ENCODE results near the gene LETM1. TPM values are rescaled to one million over a fixed set of nuclear protein-coding genes. Genes with fewer than 3 reads are reported as not detected.

The LETM1 gene
- total and polyA plus RNA-seq, 2 donors (not counting 1 experiment from before 2014, with no cell fraction given), result 28.5 to 45.1 TPM

DNA sequence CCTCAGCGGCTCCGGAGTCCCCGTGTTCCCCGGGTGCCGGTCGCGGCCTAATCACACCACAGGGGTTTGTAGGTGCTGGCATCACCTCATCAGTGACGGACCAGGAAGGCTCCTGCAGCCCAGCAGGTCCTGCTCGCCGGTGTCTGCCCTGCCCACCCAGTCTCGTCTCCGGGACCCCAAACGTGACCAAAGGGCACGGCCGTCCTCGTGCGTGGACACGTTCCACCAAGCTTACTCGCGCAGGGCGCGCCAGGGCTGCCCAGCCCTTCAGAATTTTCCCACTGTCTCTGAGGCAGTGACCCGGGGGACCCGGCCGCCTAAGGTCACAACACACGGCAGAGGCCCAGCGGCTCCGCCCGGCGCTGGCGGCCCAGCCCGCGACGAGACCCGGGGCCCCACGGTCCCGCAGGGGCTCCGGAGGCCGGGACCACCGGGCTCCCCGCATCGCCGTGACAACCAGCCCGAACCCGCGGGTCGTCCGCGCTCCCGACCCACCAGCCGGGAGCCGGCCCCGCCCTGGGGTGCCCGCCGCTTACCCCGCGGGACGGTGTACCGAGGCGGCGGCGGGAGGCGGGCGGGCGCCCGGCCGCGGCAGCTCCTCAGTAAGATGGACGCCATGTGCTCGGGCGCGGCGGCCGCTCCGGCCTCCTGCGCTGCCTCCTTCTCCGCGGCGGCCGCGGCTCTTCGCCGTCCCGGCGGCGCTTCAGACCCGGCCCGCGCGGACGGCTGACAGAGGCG is 454 bp downstream of the LETM1 start:
- Histone ChIP-seq H3K36me3 (replicated peaks in 1 of 2; ENCODE audit: control extremely low read depth in 1 of 2, control insufficient read depth in 1 of 2, extremely low read depth in 1 of 2, insufficient read depth in 2 of 2, low read length in 1 of 2) (peaks cover 0 to 9% of the 10 kb centered on the region in 2 experiments), H3K27ac (ENCODE audit: low read length in 2 of 2) (peak overlapping the region in 1 of 2 donors; percentile 61), H3K4me1 (ENCODE audit: control insufficient read depth in 2 of 2, insufficient read depth in 2 of 2, low read length in 2 of 2) (peaks cover 15 to 19% of the 10 kb centered on the region in 2 donors), H3K27me3 (replicated peaks in 1 of 4; ENCODE audit: control extremely low read depth in 1 of 4, control insufficient read depth in 3 of 4, insufficient read depth in 4 of 4, low read length in 3 of 4) (no peaks in the 10 kb centered on the region), H3K4me3 (ENCODE audit: control extremely low read depth in 1 of 5, extremely low read depth in 1 of 5, insufficient read depth in 1 of 5, low read depth in 2 of 5, low read length in 4 of 5) (peak overlapping the region; percentile 38 to 93 (median 89)), H3K79me2 (ENCODE audit: control insufficient read depth, insufficient read depth, low read length) (peaks cover 49% of the 10 kb centered on the region), H4K20me1 (ENCODE audit: control insufficient read depth, insufficient read depth, low read length, poor library complexity, severe bottlenecking) (peaks cover 12% of the 10 kb centered on the region), H2AFZ (ENCODE audit: insufficient read depth, low read depth, low read length, poor library complexity, severe bottlenecking) (peak overlapping the region; percentile 98), H3K9me3 (ENCODE audit: control extremely low read depth in 1 of 3, control insufficient read depth in 2 of 3, insufficient read depth in 1 of 3, low read length in 2 of 3) (no peaks in the 10 kb centered on the region), H3K9ac (ENCODE audit: low read length) (peak overlapping the region; percentile 84), H3K4me2 (replicated peaks; ENCODE audit: low read depth, low read length, poor library complexity, severe bottlenecking) (peak overlapping the region; percentile 95)
- Mint-ChIP-seq H3K27me3 (no peaks in the 10 kb centered on the region), H3K9me3 (ENCODE audit: insufficient read depth) (no peaks in the 10 kb centered on the region), H3K4me3 (peak overlapping the region; percentile 76), H3K4me1 (peaks cover 26% of the 10 kb centered on the region), H3K27ac (peak overlapping the region; percentile 32)
- DNase-seq (no peak), ATAC-seq (ENCODE audit: low read depth) (no peak)
- WGBS (ENCODE audit: insufficient coverage), result under 1% methylated on average over 92 of the region's 92 CpGs
- TF ChIP-seq CTCF (IDR thresholded peaks at IDR 0.05) (no peak), EZH2 (IDR thresholded peaks at IDR 0.05; ENCODE audit: borderline replicate concordance, insufficient read depth, low read depth, low read length, poor library complexity, severe bottlenecking) (no peak)
- CTCF ChIA-PET, result interaction anchor here (0.6 to 1.0 kb wide), 3 partner anchors 15 to 154 kb away, joined by 3 read pairs; partner anchors contain the start of gene NSD2
- intact Hi-C loops (cut with micrococcal nuclease), result loop anchor here (1.0 to 5.0 kb wide), 7 partner anchors 15 to 1107 kb away; partner anchors contain the start of genes CFAP99, GRK4, NOP14 and SLBP
- POLR2A ChIA-PET, result interaction anchor here (1.8 kb wide), 1 partner anchor 15 kb away, joined by 11 read pairs; the partner anchor contains the start of gene NSD2

GRCh38 chr4:1854752-1855151 is 1.2 kb downstream of the LETM1 start:
- no peaks in the 10 kb centered on the region for H3K9me3 Mint-ChIP-seq (ENCODE audit: insufficient read depth)
- Histone ChIP-seq H3K79me2 (ENCODE audit: control insufficient read depth, insufficient read depth, low read length) (peaks cover 57% of the 10 kb centered on the region), H3K27ac (ENCODE audit: low read length in 2 of 2) (no peak overlapping the region), H3K27me3 (replicated peaks in 1 of 4; ENCODE audit: control extremely low read depth in 1 of 4, control insufficient read depth in 3 of 4, insufficient read depth in 4 of 4, low read length in 3 of 4) (no peaks in the 10 kb centered on the region), H4K20me1 (ENCODE audit: control insufficient read depth, insufficient read depth, low read length, poor library complexity, severe bottlenecking) (peaks cover 12% of the 10 kb centered on the region), H2AFZ (ENCODE audit: insufficient read depth, low read depth, low read length, poor library complexity, severe bottlenecking) (peak overlapping the region; percentile 98), H3K4me1 (ENCODE audit: control insufficient read depth in 2 of 2, insufficient read depth in 2 of 2, low read length in 2 of 2) (peaks cover 15 to 19% of the 10 kb centered on the region in 2 donors), H3K9ac (ENCODE audit: low read length) (no peak overlapping the region), H3K4me3 (ENCODE audit: control extremely low read depth in 1 of 5, extremely low read depth in 1 of 5, insufficient read depth in 1 of 5, low read depth in 2 of 5, low read length in 4 of 5) (peak overlapping the region in 1 of 5 experiments; percentile 42), H3K9me3 (ENCODE audit: control extremely low read depth in 1 of 3, control insufficient read depth in 2 of 3, insufficient read depth in 1 of 3, low read length in 2 of 3) (no peaks in the 10 kb centered on the region), H3K36me3 (replicated peaks in 1 of 2; ENCODE audit: control extremely low read depth in 1 of 2, control insufficient read depth in 1 of 2, extremely low read depth in 1 of 2, insufficient read depth in 2 of 2, low read length in 1 of 2) (peaks cover 0 to 9% of the 10 kb centered on the region in 2 experiments), H3K4me2 (replicated peaks; ENCODE audit: low read depth, low read length, poor library complexity, severe bottlenecking) (peak overlapping the region; percentile 95)
- no CpG with 5 or more reads among the region's 1 CpG for WGBS (ENCODE audit: insufficient coverage)
- ATAC-seq (ENCODE audit: low read depth) (no peak), DNase-seq (no peak)
- ChIA-PET POLR2A (no interaction called here), CTCF (interaction anchor here (1.0 kb wide), 1 partner anchor 125 kb away, joined by 3 read pairs; no protein-coding TSS in a partner anchor)
- peak overlapping the region; percentile 72 for H3K27ac Mint-ChIP-seq
- intact Hi-C loops (cut with micrococcal nuclease), result loop anchor here (5.0 kb wide), 3 partner anchors 272 to 1108 kb away; partner anchors contain the start of genes CFAP99, GRK4, NOP14 and ZFYVE28
- TF ChIP-seq CTCF (IDR thresholded peaks at IDR 0.05), result no peak
- peaks cover 28% of the 10 kb centered on the region for H3K4me1 Mint-ChIP-seq
- H3K4me3 Mint-ChIP-seq, result peak overlapping the region; percentile 76
- no peaks in the 10 kb centered on the region for H3K27me3 Mint-ChIP-seq
